GM12801 (cell line): Measurements from ENCODE around the gene CHKA.

ENCODE experiments used
- TF ChIP-seq, protein P1 (sequence below): IDR thresholded peaks from one replicate; pipeline ENCODE4 v1.5.1; 2011; ENCODE audit warnings: control low read depth; ENCODE audit not compliant: insufficient read length; ENCODE audit errors: extremely low read depth

Gene CHKA

DNA sequence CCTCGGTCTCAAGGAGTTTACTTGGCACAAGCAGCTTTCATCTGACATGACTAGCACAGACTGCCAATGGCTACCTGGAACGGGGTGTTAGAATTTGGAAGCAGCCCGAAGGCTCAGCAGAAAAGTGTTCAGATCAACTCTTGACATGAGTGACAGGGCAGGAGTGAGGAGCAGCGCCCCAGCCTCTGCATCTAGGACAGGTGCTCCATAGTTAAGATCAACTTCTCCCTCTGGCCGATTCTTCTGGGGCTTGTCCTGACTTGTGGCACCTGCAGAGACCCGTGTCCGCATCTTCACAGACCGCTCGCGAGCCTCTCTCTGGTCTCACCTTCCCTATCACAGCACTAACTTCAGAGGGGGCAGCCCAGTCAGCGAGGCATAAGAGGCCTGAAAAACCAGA, 42.5 kb upstream of the CHKA start:
- TF ChIP-seq, protein P1, sequence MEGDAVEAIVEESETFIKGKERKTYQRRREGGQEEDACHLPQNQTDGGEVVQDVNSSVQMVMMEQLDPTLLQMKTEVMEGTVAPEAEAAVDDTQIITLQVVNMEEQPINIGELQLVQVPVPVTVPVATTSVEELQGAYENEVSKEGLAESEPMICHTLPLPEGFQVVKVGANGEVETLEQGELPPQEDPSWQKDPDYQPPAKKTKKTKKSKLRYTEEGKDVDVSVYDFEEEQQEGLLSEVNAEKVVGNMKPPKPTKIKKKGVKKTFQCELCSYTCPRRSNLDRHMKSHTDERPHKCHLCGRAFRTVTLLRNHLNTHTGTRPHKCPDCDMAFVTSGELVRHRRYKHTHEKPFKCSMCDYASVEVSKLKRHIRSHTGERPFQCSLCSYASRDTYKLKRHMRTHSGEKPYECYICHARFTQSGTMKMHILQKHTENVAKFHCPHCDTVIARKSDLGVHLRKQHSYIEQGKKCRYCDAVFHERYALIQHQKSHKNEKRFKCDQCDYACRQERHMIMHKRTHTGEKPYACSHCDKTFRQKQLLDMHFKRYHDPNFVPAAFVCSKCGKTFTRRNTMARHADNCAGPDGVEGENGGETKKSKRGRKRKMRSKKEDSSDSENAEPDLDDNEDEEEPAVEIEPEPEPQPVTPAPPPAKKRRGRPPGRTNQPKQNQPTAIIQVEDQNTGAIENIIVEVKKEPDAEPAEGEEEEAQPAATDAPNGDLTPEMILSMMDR, result no peak

DNA sequence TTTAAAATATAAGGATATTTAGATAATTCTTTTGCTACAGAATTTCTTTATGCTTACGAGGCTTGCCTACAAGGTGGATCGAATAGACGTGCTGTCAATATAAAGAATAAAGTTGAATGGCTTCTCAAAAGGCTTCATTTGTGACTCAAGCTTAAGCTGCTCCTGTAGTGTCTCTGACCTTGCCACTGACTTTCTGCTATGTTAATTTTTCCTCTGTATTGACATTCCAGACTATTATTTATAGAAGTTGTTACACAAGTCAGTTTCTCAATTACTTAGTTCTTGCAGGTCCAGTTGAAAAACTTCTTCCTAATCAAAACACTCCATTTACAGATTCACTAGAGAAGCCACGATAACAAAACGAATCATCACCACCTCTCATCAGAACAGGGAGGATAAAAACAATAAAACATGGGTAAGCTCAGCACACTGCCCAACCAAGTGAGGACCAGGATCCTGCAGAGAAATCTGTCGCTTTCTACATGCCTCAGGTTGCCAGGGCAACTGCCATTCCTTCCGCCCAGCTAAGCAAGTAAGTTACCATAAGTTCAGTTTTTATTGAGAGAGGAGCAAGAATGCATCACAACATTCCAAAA, 39.0 kb upstream of the CHKA start:
- TF ChIP-seq, protein P1, result no peak

DNA sequence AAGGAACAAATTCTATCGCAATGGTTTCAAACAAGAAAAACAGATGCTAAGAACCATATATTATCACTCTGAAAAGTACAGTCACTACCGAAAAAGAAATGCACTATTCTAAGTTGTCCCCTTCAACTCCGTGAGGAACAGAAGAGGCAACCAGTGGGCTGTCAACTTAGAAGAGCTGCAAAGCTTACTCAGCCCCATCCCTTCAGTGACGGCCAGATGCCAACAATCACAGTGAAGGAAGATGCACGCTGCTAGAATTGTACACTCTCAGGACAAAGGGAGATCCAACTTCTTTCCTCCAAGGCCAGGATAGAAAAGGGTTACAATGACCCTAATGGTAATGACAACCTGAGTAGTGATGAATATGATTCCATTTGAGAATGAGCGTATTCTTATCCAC, 38.5 kb upstream of the CHKA start:
- TF ChIP-seq, protein P1, result no peak

DNA sequence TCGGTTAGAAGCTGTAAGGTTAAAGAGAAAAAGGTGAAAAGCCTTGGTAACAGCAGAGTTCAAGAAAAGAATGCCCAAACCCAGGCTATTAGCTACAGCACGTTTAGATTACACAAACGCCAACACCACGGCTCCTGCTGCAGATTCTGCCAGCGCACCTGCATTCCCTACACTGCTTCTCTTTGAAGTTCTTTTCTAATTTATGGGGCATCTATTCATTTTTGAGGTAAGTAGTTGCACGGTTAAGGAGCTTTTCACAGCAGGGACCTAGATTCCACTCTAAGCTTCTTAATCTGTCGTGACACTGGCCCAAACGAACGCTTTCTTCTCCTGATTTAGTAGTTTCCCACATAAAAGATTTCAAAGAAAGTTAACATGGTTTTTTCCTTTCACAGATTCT, 38.0 kb upstream of the CHKA start:
- TF ChIP-seq, protein P1, result no peak

DNA sequence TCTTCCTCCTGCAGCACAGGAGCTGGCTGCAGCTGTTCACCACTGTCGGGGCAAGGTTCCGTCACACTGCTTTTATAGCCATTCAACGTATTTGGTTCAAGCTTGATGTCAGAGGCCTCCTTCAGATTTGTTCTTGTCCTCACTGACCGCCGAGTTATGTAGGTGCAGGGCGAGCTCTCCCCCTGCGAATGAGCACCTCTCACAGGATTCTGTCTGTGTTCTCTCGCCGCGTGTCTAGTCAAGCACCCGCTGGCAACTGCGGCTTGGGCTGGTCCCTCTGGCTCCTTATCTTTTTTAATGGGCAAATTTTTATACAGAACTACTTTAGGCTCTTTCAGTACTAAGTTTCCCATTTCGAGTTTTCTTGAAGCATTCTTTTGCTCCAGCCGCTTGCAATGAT, 37.4 kb upstream of the CHKA start:
- TF ChIP-seq, protein P1, result no peak

DNA sequence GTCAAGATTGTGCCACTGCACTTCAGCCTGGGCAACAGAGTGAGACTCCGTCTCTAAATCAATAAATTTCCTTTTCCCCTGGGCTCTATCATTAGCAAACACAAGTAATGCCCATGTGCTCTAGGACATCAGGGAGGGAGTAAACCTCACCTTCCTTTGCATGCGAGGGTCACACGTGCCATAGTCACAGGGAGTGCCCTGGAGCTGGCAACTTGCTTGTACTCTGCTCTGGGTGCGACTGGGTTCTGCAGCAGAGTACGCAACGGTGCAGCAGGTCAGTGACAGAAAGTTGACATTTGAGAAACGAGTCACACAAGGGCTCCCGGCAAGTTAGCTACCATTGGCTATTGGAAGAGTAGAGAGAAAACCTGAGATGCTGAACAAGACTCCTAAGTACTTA, 32.6 kb upstream of the CHKA start:
- TF ChIP-seq, protein P1, result no peak

DNA sequence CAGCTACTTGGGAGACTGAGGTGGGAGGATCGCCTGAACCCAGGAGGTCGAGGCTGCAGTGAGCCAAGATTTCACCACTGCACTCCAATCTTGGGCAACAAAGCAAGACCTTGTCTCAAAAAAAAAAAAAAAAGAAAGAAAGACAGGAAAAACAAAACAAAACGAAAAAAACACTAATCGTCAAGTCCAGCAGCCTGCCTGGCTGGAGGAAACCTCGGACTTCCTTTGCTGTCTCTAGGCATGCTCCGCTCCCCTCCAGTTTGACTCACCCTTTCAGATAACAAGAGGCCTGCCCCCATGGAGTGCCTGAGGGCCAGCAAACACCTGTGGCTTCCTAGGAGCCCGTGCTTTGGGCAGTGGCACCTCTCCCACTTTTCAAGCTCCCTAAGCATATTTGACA, 28.8 kb upstream of the CHKA start:
- TF ChIP-seq, protein P1, result no peak
